Epithelial cell of esophagus (primary cell): ENCODE measurements around the gene ANKRD33B.
A peak's percentile ranks its signal among the peaks of the same experiment; 100 is the strongest.
"Not testable (repeated sequence)": the region's sequence is repeated elsewhere in the genome, so short reads cannot be mapped to it uniquely, and the experiment has no call there.

Experiments used
- DNase-seq: peaks from one replicate; pipeline ENCODE4 v3.0.0; 2010; ENCODE audit warnings: low read depth
- H3K4me3 ChIP-seq: 2 replicates; pipeline ENCODE4 v1.5.1; 2011; ENCODE audit warnings: mild to moderate bottlenecking, low read length, control low read depth
- CTCF ChIP-seq: IDR thresholded peaks from 2 replicates; pipeline ENCODE4 v1.5.1; 2011; ENCODE audit warnings: low read depth, mild to moderate bottlenecking, low read length, control low read depth, inconsistent platforms; ENCODE audit not compliant: insufficient read depth; ENCODE audit errors: missing control alignments

ANKRD33B gene

GRCh38 chr5:10601246-10602030 lies 37.6 kb downstream of the ANKRD33B start:
- TF ChIP-seq CTCF: no peak
- DNase-seq: peak; percentile 97
- no peak overlapping the region for H3K4me3 ChIP-seq

GRCh38 chr5:10602031-10602806 lies 38.3 kb downstream of the ANKRD33B start:
- TF ChIP-seq CTCF: no peak
- H3K4me3 ChIP-seq: no peak overlapping the region
- DNase-seq: no peak

GRCh38 chr5:10604975-10605374 lies 41.1 kb downstream of the ANKRD33B start:
- no peak for TF ChIP-seq CTCF
- no peak overlapping the region for H3K4me3 ChIP-seq
- no peak for DNase-seq

- not testable (repeated sequence) for DNase-seq
These were observed 42.8 kb downstream of the ANKRD33B start for GRCh38 chr5:10606632-10607022.

GRCh38 chr5:10607023-10607665 lies 43.3 kb downstream of the ANKRD33B start:
- no peak overlapping the region for H3K4me3 ChIP-seq
- no peak for TF ChIP-seq CTCF
- no peak for DNase-seq

More at GRCh38 chr5:10606632-10607022, 42.8 kb downstream of the ANKRD33B start:
- not testable (repeated sequence) for H3K4me3 ChIP-seq

- no peak overlapping the region for H3K4me3 ChIP-seq
- no peak for DNase-seq
- TF ChIP-seq CTCF: no peak
These were observed 43.8 kb downstream of the ANKRD33B start for GRCh38 chr5:10607666-10608073.

GRCh38 chr5:10608081-10608480 lies 44.2 kb downstream of the ANKRD33B start:
- not testable (repeated sequence) for H3K4me3 ChIP-seq, DNase-seq

- no peak for DNase-seq
- TF ChIP-seq CTCF: no peak
- H3K4me3 ChIP-seq: no peak overlapping the region
These were observed 46.2 kb downstream of the ANKRD33B start for GRCh38 chr5:10610058-10610457.
